A549 (cell line): ENCODE data around the gene MTFMT.

ENCODE experiments used
- CEBPB ChIP-seq, 2 experiments: fragments of >200 bp in 1 of 2; sonication (Bioruptor Twin) in 1 of 2; formaldehyde crosslinking in 1 of 2; IDR thresholded peaks; 2 replicates each; pipeline ENCODE4 v1.6.1; 2012 to 2016
- CHD2 ChIP-seq: fragments of 150-350 bp; IDR thresholded peaks from 2 replicates; pipeline ENCODE4 v1.6.1; 2014; ENCODE audit warnings: low read length; ENCODE audit not compliant: partially characterized antibody
- KDM5A ChIP-seq: fragments of 200-600 bp; sonication (generic); IDR thresholded peaks from 2 replicates; pipeline ENCODE4 v1.6.1; 2016; ENCODE audit warnings: antibody characterized with exemption, mild to moderate bottlenecking
- POLR2A ChIP-seq: IDR thresholded peaks from 2 replicates; pipeline ENCODE4 v1.6.1; 2012; ENCODE audit warnings: mild to moderate bottlenecking, low read length
- RAD21 ChIP-seq, 2 experiments: fragments of >200 bp in 1 of 2; sonication (Bioruptor Twin) in 1 of 2; formaldehyde crosslinking in 1 of 2; IDR thresholded peaks in 1 of 2; conservative IDR thresholded peaks in 1 of 2; 2 replicates in 1 of 2; 3 replicates in 1 of 2; pipeline ENCODE4 v1.6.1; 2012 to 2018; ENCODE audit warnings: inconsistent platforms in 1 of 2
- RCOR1 ChIP-seq: fragments of 150-350 bp; IDR thresholded peaks from 2 replicates; pipeline ENCODE4 v1.6.1; 2014; ENCODE audit warnings: antibody characterized with exemption, low read length, low read depth
- SMC3 ChIP-seq: fragments of >200 bp; sonication (Bioruptor Twin); formaldehyde crosslinking; IDR thresholded peaks from 3 replicates; pipeline ENCODE4 v1.6.1; 2018; ENCODE audit warnings: inconsistent platforms
- SREBF2 ChIP-seq: fragments of 450-650 bp; IDR thresholded peaks from 2 replicates; pipeline ENCODE4 v1.6.1; 2014; ENCODE audit warnings: mild to moderate bottlenecking, moderate library complexity
- ZC3H11A ChIP-seq: fragments of 450-650 bp; IDR thresholded peaks from 2 replicates; pipeline ENCODE4 v1.6.1; 2014; ENCODE audit warnings: antibody characterized with exemption, mild to moderate bottlenecking
- TF ChIP-seq, protein P1 (sequence below): fragments of >200 bp; sonication (Bioruptor Twin); formaldehyde crosslinking; IDR thresholded peaks from 3 replicates; pipeline ENCODE4 v1.5.1; 2016
- TF ChIP-seq, protein P2 (sequence below): IDR thresholded peaks from 2 replicates; pipeline ENCODE4 v1.6.1; 2012

DNA sequence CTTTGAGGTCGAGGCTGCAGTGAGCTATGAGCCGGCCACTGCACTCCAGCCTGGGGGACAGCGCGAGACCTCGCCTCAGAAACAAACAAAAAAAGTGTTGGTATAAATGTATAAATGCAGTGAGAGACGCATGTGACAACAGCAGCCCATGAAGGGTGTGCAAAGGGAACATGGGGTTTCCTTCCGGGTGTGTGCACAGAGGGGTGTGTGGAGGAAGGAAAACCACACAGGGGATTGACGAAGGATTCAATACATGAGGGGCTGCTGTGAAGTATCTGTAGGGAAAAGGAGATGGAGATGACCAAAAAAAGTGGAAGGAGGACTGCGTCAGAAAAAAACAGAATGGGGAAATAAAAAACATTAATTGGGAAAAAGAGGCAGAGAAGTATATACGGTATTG lies 1.1 kb downstream of the MTFMT start:
- no peak for TF ChIP-seq SMC3
- TF ChIP-seq, protein P1, sequence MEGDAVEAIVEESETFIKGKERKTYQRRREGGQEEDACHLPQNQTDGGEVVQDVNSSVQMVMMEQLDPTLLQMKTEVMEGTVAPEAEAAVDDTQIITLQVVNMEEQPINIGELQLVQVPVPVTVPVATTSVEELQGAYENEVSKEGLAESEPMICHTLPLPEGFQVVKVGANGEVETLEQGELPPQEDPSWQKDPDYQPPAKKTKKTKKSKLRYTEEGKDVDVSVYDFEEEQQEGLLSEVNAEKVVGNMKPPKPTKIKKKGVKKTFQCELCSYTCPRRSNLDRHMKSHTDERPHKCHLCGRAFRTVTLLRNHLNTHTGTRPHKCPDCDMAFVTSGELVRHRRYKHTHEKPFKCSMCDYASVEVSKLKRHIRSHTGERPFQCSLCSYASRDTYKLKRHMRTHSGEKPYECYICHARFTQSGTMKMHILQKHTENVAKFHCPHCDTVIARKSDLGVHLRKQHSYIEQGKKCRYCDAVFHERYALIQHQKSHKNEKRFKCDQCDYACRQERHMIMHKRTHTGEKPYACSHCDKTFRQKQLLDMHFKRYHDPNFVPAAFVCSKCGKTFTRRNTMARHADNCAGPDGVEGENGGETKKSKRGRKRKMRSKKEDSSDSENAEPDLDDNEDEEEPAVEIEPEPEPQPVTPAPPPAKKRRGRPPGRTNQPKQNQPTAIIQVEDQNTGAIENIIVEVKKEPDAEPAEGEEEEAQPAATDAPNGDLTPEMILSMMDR: no peak
- no peak for TF ChIP-seq CEBPB (IDR thresholded peaks at IDR 0.05)
- no peak for TF ChIP-seq POLR2A
- TF ChIP-seq RCOR1: no peak
- TF ChIP-seq, protein P2, sequence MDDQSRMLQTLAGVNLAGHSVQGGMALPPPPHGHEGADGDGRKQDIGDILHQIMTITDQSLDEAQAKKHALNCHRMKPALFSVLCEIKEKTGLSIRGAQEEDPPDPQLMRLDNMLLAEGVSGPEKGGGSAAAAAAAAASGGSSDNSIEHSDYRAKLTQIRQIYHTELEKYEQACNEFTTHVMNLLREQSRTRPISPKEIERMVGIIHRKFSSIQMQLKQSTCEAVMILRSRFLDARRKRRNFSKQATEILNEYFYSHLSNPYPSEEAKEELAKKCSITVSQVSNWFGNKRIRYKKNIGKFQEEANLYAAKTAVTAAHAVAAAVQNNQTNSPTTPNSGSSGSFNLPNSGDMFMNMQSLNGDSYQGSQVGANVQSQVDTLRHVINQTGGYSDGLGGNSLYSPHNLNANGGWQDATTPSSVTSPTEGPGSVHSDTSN: no peak
- TF ChIP-seq KDM5A: no peak
- no peak for TF ChIP-seq SREBF2
- TF ChIP-seq CHD2: no peak
- no peak for TF ChIP-seq ZC3H11A
- no peak for TF ChIP-seq RAD21 (conservative IDR thresholded peaks at IDR 0.05 in 1 of 2, IDR thresholded peaks at IDR 0.05 in 1 of 2)
